Osteocyte (in vitro differentiated cells): ENCODE results near the gene KAT6B. TPM values are rescaled to one million over a fixed set of nuclear protein-coding genes. Genes with fewer than 3 reads are reported as not detected.

Source experiments
- DNase-seq: peaks from one replicate; pipeline ENCODE4 v3.0.0; 2021; ENCODE audit warnings: mixed read lengths; ENCODE audit not compliant: unreplicated experiment; ENCODE audit errors: extremely low spot score
- H3K27ac Mint-ChIP-seq: one replicate; pipeline ENCODE4 v1.8.0; 2021; ENCODE audit warnings: mild to moderate bottlenecking, mixed read lengths; ENCODE audit not compliant: unreplicated experiment
- H3K27me3 Mint-ChIP-seq: one replicate; pipeline ENCODE4 v1.8.0; 2021; ENCODE audit warnings: mixed read lengths; ENCODE audit not compliant: unreplicated experiment
- H3K36me3 Mint-ChIP-seq: one replicate; pipeline ENCODE4 v1.8.0; 2021; ENCODE audit warnings: mixed read lengths; ENCODE audit not compliant: unreplicated experiment
- H3K4me1 Mint-ChIP-seq: one replicate; pipeline ENCODE4 v1.8.0; 2021; ENCODE audit warnings: mixed read lengths; ENCODE audit not compliant: unreplicated experiment
- H3K4me3 Mint-ChIP-seq: one replicate; pipeline ENCODE4 v1.8.0; 2021; ENCODE audit warnings: mild to moderate bottlenecking, moderate library complexity, mixed read lengths; ENCODE audit not compliant: unreplicated experiment
- H3K9me3 Mint-ChIP-seq: one replicate; pipeline ENCODE4 v1.8.0; 2021; ENCODE audit warnings: mixed read lengths; ENCODE audit not compliant: unreplicated experiment
- CTCF ChIP-seq: fragments of 200-600 bp; sonication (generic); IDR thresholded peaks from 2 replicates; pipeline ENCODE4 v1.5.0; 2021; ENCODE audit warnings: antibody characterized with exemption, mild to moderate bottlenecking, moderate library complexity
- total RNA-seq: library from RNA; stranded (reverse); gene quantifications from 2 replicates; pipeline ENCODE4 v1.2.1, GENCODE V29; 2021

The KAT6B gene
- total RNA-seq, 1 donor from 2014 or later: 28.2 TPM

- Mint-ChIP-seq H3K27ac (no peak overlapping the region), H3K27me3 (no peaks in the 10 kb centered on the region), H3K36me3 (peaks cover 4% of the 10 kb centered on the region), H3K9me3 (no peaks in the 10 kb centered on the region), H3K4me3 (no peak overlapping the region), H3K4me1 (no peaks in the 10 kb centered on the region)
- DNase-seq: no peak
- no peak for TF ChIP-seq CTCF
Observed at GRCh38 chr10:75037171-75038153, 211.1 kb downstream of the KAT6B start.

- Mint-ChIP-seq H3K9me3 (no peaks in the 10 kb centered on the region), H3K4me1 (no peaks in the 10 kb centered on the region), H3K36me3 (peaks cover 2% of the 10 kb centered on the region), H3K27me3 (no peaks in the 10 kb centered on the region), H3K27ac (no peak overlapping the region), H3K4me3 (no peak overlapping the region)
- TF ChIP-seq CTCF: no peak
- DNase-seq: no peak
Observed at GRCh38 chr10:75038335-75038734, 211.9 kb downstream of the KAT6B start.

- Mint-ChIP-seq H3K4me3 (no peak overlapping the region), H3K27me3 (no peaks in the 10 kb centered on the region), H3K9me3 (no peaks in the 10 kb centered on the region), H3K36me3 (peaks cover 2% of the 10 kb centered on the region), H3K4me1 (no peaks in the 10 kb centered on the region), H3K27ac (no peak overlapping the region)
- DNase-seq: no peak
- TF ChIP-seq CTCF: no peak
Observed at GRCh38 chr10:75040576-75040975, 214.2 kb downstream of the KAT6B start.

- TF ChIP-seq CTCF: no peak
- no peak overlapping the region for H3K27ac Mint-ChIP-seq
- no peak overlapping the region for H3K4me3 Mint-ChIP-seq
- H3K27me3 Mint-ChIP-seq: peaks cover 7% of the 10 kb centered on the region
- no peaks in the 10 kb centered on the region for H3K4me1 Mint-ChIP-seq
- no peak for DNase-seq
- peaks cover under 1% of the 10 kb centered on the region for H3K36me3 Mint-ChIP-seq
- H3K9me3 Mint-ChIP-seq: no peaks in the 10 kb centered on the region
Observed at GRCh38 chr10:75042292-75042974, 216.0 kb downstream of the KAT6B start.
